Measurements from ENCODE around the gene SLC15A4. TPM values are rescaled to one million over a fixed set of nuclear protein-coding genes. Genes with fewer than 3 reads are reported as not detected.

Gene SLC15A4
- total RNA-seq, 1 donor, result 52.5 TPM

DNA sequence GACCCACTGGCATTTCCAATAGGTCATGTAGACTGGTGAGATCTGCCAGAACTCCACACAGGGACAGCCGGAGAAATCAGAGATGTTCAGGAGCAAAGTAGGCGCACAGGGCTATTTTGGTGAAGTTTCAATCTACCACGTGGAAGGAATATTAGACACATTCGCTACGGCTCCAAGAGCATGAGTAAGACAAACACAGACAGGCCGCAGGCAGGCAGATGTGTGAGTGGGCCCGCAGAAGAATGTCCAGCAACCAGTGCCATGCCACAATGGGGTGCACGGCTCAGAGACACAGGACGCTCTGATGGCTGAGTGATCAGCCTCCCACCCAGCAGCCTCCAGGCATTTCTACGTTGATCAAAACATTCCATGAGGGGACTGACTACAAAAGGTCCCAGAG, 10.4 kb downstream of the SLC15A4 start:
- H3K4me1 ChIP-seq (ENCODE audit: insufficient read depth, low read length), result peaks cover 41% of the 10 kb centered on the region
- H3K4me2 ChIP-seq (ENCODE audit: insufficient read depth, low read length), result no peak overlapping the region
- TF ChIP-seq, protein P1, sequence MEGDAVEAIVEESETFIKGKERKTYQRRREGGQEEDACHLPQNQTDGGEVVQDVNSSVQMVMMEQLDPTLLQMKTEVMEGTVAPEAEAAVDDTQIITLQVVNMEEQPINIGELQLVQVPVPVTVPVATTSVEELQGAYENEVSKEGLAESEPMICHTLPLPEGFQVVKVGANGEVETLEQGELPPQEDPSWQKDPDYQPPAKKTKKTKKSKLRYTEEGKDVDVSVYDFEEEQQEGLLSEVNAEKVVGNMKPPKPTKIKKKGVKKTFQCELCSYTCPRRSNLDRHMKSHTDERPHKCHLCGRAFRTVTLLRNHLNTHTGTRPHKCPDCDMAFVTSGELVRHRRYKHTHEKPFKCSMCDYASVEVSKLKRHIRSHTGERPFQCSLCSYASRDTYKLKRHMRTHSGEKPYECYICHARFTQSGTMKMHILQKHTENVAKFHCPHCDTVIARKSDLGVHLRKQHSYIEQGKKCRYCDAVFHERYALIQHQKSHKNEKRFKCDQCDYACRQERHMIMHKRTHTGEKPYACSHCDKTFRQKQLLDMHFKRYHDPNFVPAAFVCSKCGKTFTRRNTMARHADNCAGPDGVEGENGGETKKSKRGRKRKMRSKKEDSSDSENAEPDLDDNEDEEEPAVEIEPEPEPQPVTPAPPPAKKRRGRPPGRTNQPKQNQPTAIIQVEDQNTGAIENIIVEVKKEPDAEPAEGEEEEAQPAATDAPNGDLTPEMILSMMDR (IDR thresholded peaks at IDR 0.05; ENCODE audit: extremely low read depth, low read depth, low read length), result no peak
- DNase-seq (ENCODE audit: insufficient read length, low spot score, missing footprints), result no peak
- peaks cover 28% of the 10 kb centered on the region for H3K36me3 ChIP-seq (ENCODE audit: insufficient read depth, low read length)
- peak overlapping the region; percentile 5 for H3K27ac ChIP-seq (ENCODE audit: low read depth, low read length)
- peaks cover 6% of the 10 kb centered on the region for H4K20me1 ChIP-seq (ENCODE audit: insufficient read depth, low read length)
- no peaks in the 10 kb centered on the region for H3K9me3 ChIP-seq (ENCODE audit: low read depth, low read length)
- H3K4me3 ChIP-seq (ENCODE audit: insufficient read depth, low read length), result no peak overlapping the region
- peaks cover 99% of the 10 kb centered on the region for H3K79me2 ChIP-seq (ENCODE audit: insufficient read depth, low read length)
- no peak overlapping the region for H2AFZ ChIP-seq (ENCODE audit: low read length)
- no peaks in the 10 kb centered on the region for H3K27me3 ChIP-seq (ENCODE audit: insufficient read depth, low read length)

- no peak overlapping the region for H3K4me2 ChIP-seq (ENCODE audit: insufficient read depth, low read length)
- H3K4me3 ChIP-seq (ENCODE audit: insufficient read depth, low read length), result no peak overlapping the region
- H3K9me3 ChIP-seq (ENCODE audit: low read depth, low read length), result no peaks in the 10 kb centered on the region
- no peak overlapping the region for H3K27ac ChIP-seq (ENCODE audit: low read depth, low read length)
- peaks cover 32% of the 10 kb centered on the region for H3K4me1 ChIP-seq (ENCODE audit: insufficient read depth, low read length)
- no peak overlapping the region for H2AFZ ChIP-seq (ENCODE audit: low read length)
- peaks cover 4% of the 10 kb centered on the region for H4K20me1 ChIP-seq (ENCODE audit: insufficient read depth, low read length)
- H3K27me3 ChIP-seq (ENCODE audit: insufficient read depth, low read length), result no peaks in the 10 kb centered on the region
- peaks cover 84% of the 10 kb centered on the region for H3K79me2 ChIP-seq (ENCODE audit: insufficient read depth, low read length)
- TF ChIP-seq, protein P1 (IDR thresholded peaks at IDR 0.05; ENCODE audit: extremely low read depth, low read depth, low read length), result no peak
- H3K36me3 ChIP-seq (ENCODE audit: insufficient read depth, low read length), result peaks cover 29% of the 10 kb centered on the region
- no peak for DNase-seq (ENCODE audit: insufficient read length, low spot score, missing footprints)
These were observed 12.0 kb downstream of the SLC15A4 start for GRCh38 chr12:128811806-128812205.

DNA sequence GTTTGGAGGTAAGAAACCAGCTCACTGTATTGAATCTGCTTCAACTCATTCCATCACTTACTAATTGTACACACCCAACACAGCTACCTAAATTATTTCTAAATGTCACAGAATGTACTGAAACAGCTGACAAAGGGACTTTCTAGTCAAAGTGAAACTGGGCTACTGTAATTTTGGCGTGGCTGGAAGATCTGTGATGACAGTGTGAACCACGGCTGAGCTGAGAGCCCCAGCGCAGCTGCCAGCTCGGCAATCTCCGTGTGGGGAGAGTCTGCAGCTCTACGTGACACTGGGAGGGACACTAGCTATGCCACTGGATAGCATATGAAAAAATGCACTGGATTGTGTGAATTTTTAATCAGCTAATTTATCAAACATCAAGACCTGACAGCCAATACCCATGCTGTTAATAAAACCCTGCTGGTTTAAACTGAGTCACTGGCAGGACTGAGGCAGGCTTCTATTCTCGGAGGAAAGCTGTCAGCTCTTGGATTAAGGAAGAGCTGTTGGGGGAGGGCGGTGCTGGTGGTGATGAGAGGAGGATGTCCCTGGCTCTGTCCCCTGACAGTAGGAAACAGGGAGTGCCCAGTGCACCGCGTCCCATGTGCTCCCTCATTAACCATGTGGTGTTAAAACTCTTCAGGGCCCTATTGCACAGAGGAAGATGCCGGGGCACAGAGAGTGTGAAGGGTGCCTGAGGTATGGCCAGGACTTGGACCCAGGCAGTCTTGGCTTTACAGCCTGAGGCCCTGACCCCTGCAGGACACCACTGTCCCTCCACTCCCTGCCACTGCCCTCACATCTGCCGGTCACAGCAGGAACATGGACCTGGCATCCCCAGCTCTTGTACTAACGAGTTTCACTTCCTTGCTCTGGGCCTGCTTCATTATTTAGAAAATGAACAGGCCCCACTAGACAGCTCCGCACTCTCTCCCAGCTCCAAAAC, 13.3 kb downstream of the SLC15A4 start:
- Histone ChIP-seq H3K27me3 (ENCODE audit: insufficient read depth, low read length) (no peaks in the 10 kb centered on the region), H3K79me2 (ENCODE audit: insufficient read depth, low read length) (peaks cover 70% of the 10 kb centered on the region), H3K27ac (ENCODE audit: low read depth, low read length) (peak overlapping the region; percentile 76), H3K36me3 (ENCODE audit: insufficient read depth, low read length) (peaks cover 29% of the 10 kb centered on the region), H3K9me3 (ENCODE audit: low read depth, low read length) (no peaks in the 10 kb centered on the region), H3K4me2 (ENCODE audit: insufficient read depth, low read length) (peak overlapping the region; percentile 62), H4K20me1 (ENCODE audit: insufficient read depth, low read length) (peaks cover 4% of the 10 kb centered on the region), H2AFZ (ENCODE audit: low read length) (no peak overlapping the region), H3K4me3 (ENCODE audit: insufficient read depth, low read length) (peak overlapping the region; percentile 1), H3K4me1 (ENCODE audit: insufficient read depth, low read length) (peaks cover 20% of the 10 kb centered on the region)
- TF ChIP-seq, protein P1 (IDR thresholded peaks at IDR 0.05; ENCODE audit: extremely low read depth, low read depth, low read length), result no peak
- peak; percentile 80 for DNase-seq (ENCODE audit: insufficient read length, low spot score, missing footprints)

- no peaks in the 10 kb centered on the region for H3K9me3 ChIP-seq (ENCODE audit: low read depth, low read length)
- peaks cover 20% of the 10 kb centered on the region for H3K4me1 ChIP-seq (ENCODE audit: insufficient read depth, low read length)
- H3K36me3 ChIP-seq (ENCODE audit: insufficient read depth, low read length), result peaks cover 28% of the 10 kb centered on the region
- no peak overlapping the region for H3K4me2 ChIP-seq (ENCODE audit: insufficient read depth, low read length)
- no peaks in the 10 kb centered on the region for H3K27me3 ChIP-seq (ENCODE audit: insufficient read depth, low read length)
- H4K20me1 ChIP-seq (ENCODE audit: insufficient read depth, low read length), result peaks cover 4% of the 10 kb centered on the region
- DNase-seq (ENCODE audit: insufficient read length, low spot score, missing footprints), result no peak
- H2AFZ ChIP-seq (ENCODE audit: low read length), result no peak overlapping the region
- peaks cover 61% of the 10 kb centered on the region for H3K79me2 ChIP-seq (ENCODE audit: insufficient read depth, low read length)
- TF ChIP-seq, protein P1 (IDR thresholded peaks at IDR 0.05; ENCODE audit: extremely low read depth, low read depth, low read length), result no peak
- no peak overlapping the region for H3K4me3 ChIP-seq (ENCODE audit: insufficient read depth, low read length)
- no peak overlapping the region for H3K27ac ChIP-seq (ENCODE audit: low read depth, low read length)
These were observed 15.1 kb downstream of the SLC15A4 start for GRCh38 chr12:128808651-128809050.

All from osteoblast (primary cell).